Superior temporal gyrus (tissue), 1 donor: ENCODE measurements around the gene PLK1.
"Not testable (repeated sequence)": the region's sequence is repeated elsewhere in the genome, so short reads cannot be mapped to it uniquely, and the experiment has no call there.

ENCODE experiments used
- DNase-seq: peaks from one replicate; pipeline ENCODE4 v3.0.0-alpha.2; 2016; ENCODE audit errors: extremely low spot score

Gene PLK1

GRCh38 chr16:23709536-23709935 is 30.8 kb downstream of the PLK1 start:
- no peak for DNase-seq

GRCh38 chr16:23710008-23710407 is 31.3 kb downstream of the PLK1 start:
- no peak for DNase-seq

GRCh38 chr16:23710504-23710903 is 31.8 kb downstream of the PLK1 start:
- DNase-seq = no peak

- DNase-seq = no peak
Measured at GRCh38 chr16:23711785-23712184, 33.1 kb downstream of the PLK1 start.

GRCh38 chr16:23712976-23713375 is 34.3 kb downstream of the PLK1 start, which contains the start of gene ERN2:
ERN2 (minus strand) TSS chr16:23713222; CDS start chr16:23713187, 35 bp downstream.
- no peak for DNase-seq

GRCh38 chr16:23716484-23716883 is 37.8 kb downstream of the PLK1 start:
- no peak for DNase-seq

- not testable (repeated sequence) for DNase-seq
Measured at GRCh38 chr16:23722613-23723240, 44.0 kb downstream of the PLK1 start.

GRCh38 chr16:23724096-23724784 is 45.6 kb downstream of the PLK1 start:
- peak; percentile 50 for DNase-seq

GRCh38 chr16:23724785-23725131 is 46.1 kb downstream of the PLK1 start:
- DNase-seq = no peak

GRCh38 chr16:23726710-23727109 is 48.0 kb downstream of the PLK1 start:
- no peak for DNase-seq

GRCh38 chr16:23728112-23728477 is 49.4 kb downstream of the PLK1 start:
- no peak for DNase-seq

GRCh38 chr16:23729503-23730424 is 51.1 kb downstream of the PLK1 start:
- DNase-seq = no peak

GRCh38 chr16:23734176-23734893 is 55.6 kb downstream of the PLK1 start:
- no peak for DNase-seq

GRCh38 chr16:23737423-23738028 is 58.8 kb downstream of the PLK1 start:
- not testable (repeated sequence) for DNase-seq

- DNase-seq = no peak
Measured at GRCh38 chr16:23739516-23739915, 60.8 kb downstream of the PLK1 start.
